Bronchial epithelial cell (primary cell): Measurements from ENCODE around the gene FGGY. TPM values are rescaled to one million over a fixed set of nuclear protein-coding genes. Genes with fewer than 3 reads are reported as not detected.
A peak's percentile ranks its signal among the peaks of the same experiment; 100 is the strongest.

Experiments
- DNase-seq: peaks from one replicate; pipeline ENCODE4 v3.0.0-alpha.2; 2010; ENCODE audit warnings: low read depth
- FAIRE-seq: peaks from 2 replicates; lab custom pipeline; 2011; peaks lifted over from hg19 to GRCh38; lab: Jason Lieb, UNC
- H3K27me3 ChIP-seq: 2 replicates; pipeline ENCODE4 v1.5.1; 2011; ENCODE audit warnings: low read length; ENCODE audit not compliant: control insufficient read depth, insufficient read depth
- H3K36me3 ChIP-seq: 2 replicates; pipeline ENCODE4 v1.5.1; 2011; ENCODE audit warnings: low read length; ENCODE audit not compliant: control insufficient read depth, insufficient read depth
- H3K4me3 ChIP-seq: 2 replicates; pipeline ENCODE4 v1.5.1; 2011; ENCODE audit warnings: mild to moderate bottlenecking, low read depth, low read length, control low read depth
- CTCF ChIP-seq: IDR thresholded peaks from 2 replicates; pipeline ENCODE4 v1.5.1; 2011; ENCODE audit warnings: mild to moderate bottlenecking, moderate library complexity, low read length, control low read depth, inconsistent platforms; ENCODE audit not compliant: insufficient read depth, severe bottlenecking
- total RNA-seq: library from RNA; depleted of rRNA; stranded (reverse); fragments of >200 nt; gene quantifications from 2 replicates; pipeline ENCODE4 v1.2.1, GENCODE V29; 2014

The FGGY gene
- total RNA-seq, 1 donor from 2014 or later: 20.0 TPM

DNA sequence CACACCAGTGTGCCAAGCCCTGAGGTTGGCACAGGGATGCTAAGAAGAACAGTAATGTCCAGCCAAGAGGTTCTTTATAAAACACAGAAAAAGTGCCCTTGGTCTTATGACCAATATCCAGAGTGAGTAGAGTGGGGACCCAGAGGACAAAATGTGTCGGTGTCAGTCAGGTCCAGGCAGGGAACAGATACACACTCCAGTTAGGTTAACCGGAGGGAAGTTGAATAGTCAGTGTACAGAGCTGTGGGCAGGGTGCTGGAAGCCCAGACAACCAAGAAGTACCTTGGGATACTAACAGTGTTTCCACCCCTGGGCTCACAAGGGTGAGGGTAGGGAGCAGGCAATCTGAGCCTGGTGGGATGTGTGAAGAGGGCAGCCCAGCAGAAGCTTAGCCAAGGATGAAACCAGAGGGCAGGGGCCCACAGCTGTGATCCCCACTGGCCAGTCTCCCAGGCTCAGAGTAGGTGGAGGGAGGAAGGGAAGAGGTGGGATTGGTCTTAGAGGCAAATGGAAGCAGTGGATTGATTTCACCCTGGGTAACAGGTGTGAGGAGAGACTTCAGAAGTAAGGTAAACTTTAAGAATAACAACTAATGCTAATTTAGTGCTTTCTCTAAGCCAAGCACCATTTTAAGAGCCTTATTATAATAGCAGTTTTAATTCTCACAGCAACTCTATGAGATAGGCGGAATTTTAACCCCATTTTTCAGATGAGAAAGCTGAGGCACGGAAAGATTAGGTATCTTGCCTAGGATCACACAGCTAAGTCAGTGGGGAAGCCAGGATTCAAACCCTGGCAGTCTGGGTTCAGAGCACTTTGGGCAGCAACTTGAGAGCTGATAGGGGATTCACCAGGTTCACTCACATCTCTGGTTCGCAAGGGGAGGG lies 374.4 kb downstream of the FGGY start:
- no peak for TF ChIP-seq CTCF
- DNase-seq (no peak), FAIRE-seq (no peak)
- Histone ChIP-seq H3K4me3 (no peak overlapping the region), H3K27me3 (no peaks in the 10 kb centered on the region), H3K36me3 (no peaks in the 10 kb centered on the region)

- no peak for DNase-seq
Observed at GRCh38 chr1:59671953-59672305, 375.0 kb downstream of the FGGY start.

GRCh38 chr1:59672851-59673572 lies 376.1 kb downstream of the FGGY start:
- no peak for FAIRE-seq

More at GRCh38 chr1:59671953-59672305, 375.0 kb downstream of the FGGY start:
- no peak for FAIRE-seq
- no peak overlapping the region for H3K4me3 ChIP-seq
- no peak for TF ChIP-seq CTCF
- no peaks in the 10 kb centered on the region for H3K36me3 ChIP-seq
- no peaks in the 10 kb centered on the region for H3K27me3 ChIP-seq

DNA sequence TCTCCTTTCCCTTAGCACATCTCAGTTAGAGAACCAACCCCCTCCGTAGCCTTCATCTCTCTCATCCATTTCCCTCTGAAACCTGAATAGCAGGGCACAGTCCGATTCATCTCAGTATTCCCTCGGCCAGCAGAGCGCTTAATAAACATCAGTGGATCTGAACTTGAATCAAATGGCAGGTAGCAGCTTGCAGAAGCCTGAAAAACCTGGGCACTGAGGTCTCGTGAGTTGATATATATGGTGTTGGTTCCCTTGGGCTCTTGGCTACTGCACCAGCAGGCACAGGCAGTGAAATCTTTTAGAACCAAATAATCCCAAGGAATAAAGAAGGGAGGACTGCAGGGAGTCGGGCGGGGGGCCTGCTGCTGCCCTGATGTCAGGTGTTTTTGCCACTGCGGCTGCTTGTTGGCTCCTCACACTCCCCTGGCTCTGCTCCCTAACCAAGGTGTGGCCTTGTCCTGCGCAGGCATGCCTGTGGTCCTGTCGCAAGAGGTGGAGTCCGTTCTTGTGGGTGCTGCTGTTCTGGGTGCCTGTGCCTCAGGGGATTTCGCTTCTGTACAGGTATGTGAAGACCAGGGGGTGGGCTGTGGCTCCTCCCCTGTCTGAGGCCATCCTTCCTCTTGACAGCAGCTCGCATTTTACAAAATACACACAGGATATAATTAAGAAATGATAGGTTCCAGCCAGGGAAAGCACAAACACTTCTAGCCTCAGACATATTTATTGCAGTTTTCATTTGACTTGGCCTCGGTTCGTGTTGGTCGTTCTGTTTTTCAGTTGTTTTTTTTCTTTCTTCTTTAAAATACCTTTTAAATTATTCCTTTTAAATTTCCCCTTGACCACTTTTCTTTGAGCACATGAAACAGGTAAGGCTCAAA lies 376.9 kb downstream of the FGGY start:
- H3K4me3 ChIP-seq: peak overlapping the region; percentile 7
- FAIRE-seq: no peak
- H3K27me3 ChIP-seq: no peaks in the 10 kb centered on the region
- peak; percentile 98 for DNase-seq
- H3K36me3 ChIP-seq: no peaks in the 10 kb centered on the region
- no peak for TF ChIP-seq CTCF

More at GRCh38 chr1:59672851-59673572, 376.1 kb downstream of the FGGY start:
- Histone ChIP-seq H3K27me3 (no peaks in the 10 kb centered on the region), H3K4me3 (no peak overlapping the region), H3K36me3 (no peaks in the 10 kb centered on the region)
- peak; percentile 95 for DNase-seq
- no peak for TF ChIP-seq CTCF

DNA sequence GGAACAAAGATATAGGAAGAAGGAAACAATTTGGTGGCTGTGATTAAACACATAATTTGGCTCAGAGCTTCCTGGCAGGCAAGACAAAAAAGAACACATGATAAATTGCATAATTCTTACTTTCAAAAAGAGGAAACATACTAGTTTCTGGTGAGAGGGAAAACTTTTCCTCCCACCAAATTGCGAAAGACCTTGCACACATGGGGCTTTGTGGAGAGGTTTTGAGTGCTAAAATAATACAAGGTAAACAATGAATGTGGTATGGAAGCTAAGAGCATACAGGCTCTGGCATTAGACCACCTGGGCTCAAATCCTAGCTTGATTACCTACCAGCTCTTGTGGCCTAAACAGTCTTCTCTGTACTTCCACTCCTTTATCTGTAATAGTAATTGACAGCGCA lies 377.7 kb downstream of the FGGY start:
- peak; percentile 84 for DNase-seq
- H3K4me3 ChIP-seq: no peak overlapping the region

More for the DNA sequence above, 377.7 kb downstream of the FGGY start:
- no peak for TF ChIP-seq CTCF
- Histone ChIP-seq H3K27me3 (no peaks in the 10 kb centered on the region), H3K36me3 (no peaks in the 10 kb centered on the region)
- no peak for FAIRE-seq
